Breast epithelium (tissue), 3 donors: Measurements from ENCODE around the gene SPATA25.

Experiments used
- CTCF ChIP-seq, 3 donors: fragments of 450-650 bp; IDR thresholded peaks; one replicate each; pipeline ENCODE4 v1.5.1; 2016 to 2017; ENCODE audit warnings: antibody characterized with exemption in 3 of 3, mild to moderate bottlenecking in 3 of 3, moderate library complexity in 3 of 3
- POLR2A ChIP-seq: fragments of 450-650 bp; IDR thresholded peaks from one replicate; pipeline ENCODE4 v1.6.1; 2016; ENCODE audit warnings: antibody characterized with exemption, mild to moderate bottlenecking, moderate library complexity
- POLR2AphosphoS5 ChIP-seq, 3 donors: sonication (generic); formaldehyde crosslinking; IDR thresholded peaks; one replicate each; pipeline ENCODE4 v1.6.1; 2017; ENCODE audit warnings: antibody characterized with exemption in 3 of 3

- TF ChIP-seq POLR2AphosphoS5 (IDR thresholded peaks at IDR 0.05) = no peak
- no peak for TF ChIP-seq CTCF (IDR thresholded peaks at IDR 0.05)
- TF ChIP-seq POLR2A = no peak
Observed at GRCh38 chr20:45921337-45922189, 34.1 kb upstream of the SPATA25 start.
